CD4-positive, alpha-beta T cell (primary cell): ENCODE results near the gene BLM. TPM values are rescaled to one million over a fixed set of nuclear protein-coding genes. Genes with fewer than 3 reads are reported as not detected.
A peak's percentile ranks its signal among the peaks of the same experiment; 100 is the strongest.

ENCODE experiments used
- ATAC-seq: fragments of 200-7000 bp; cut with Tn5 transposase; one replicate; pipeline ENCODE4 v1.10.0; 2022; ENCODE audit warnings: mild to moderate bottlenecking; ENCODE audit not compliant: poor library complexity
- CTCF ChIA-PET: fragments of 350-600 bp; sonication (Branson Sonifier 250); formaldehyde crosslinking; loops from one replicate; lab custom pipeline; 2021; ENCODE audit warnings: antibody characterized with exemption, inconsistent platforms; lab: Charles Lee
- POLR2A ChIA-PET: fragments of 350-600 bp; sonication (Branson Sonifier 250); formaldehyde crosslinking; loops from one replicate; lab custom pipeline; 2021; ENCODE audit warnings: antibody characterized with exemption, inconsistent platforms; lab: Charles Lee
- DNase-seq, 14 experiments: peaks; one replicate each; pipeline ENCODE4 v3.0.0-alpha.2; 2013 to 2020; ENCODE audit warnings: mixed read lengths in 2 of 14
- H3K27ac ChIP-seq, 2 donors: one replicate each; pipeline versions ENCODE4 v1.5.1 to v1.7.0; 2013; ENCODE audit warnings: low read length in 2 of 2, low read depth in 1 of 2, mild to moderate bottlenecking in 1 of 2
- H3K27me3 ChIP-seq, 2 experiments: 1 replicate in 1 of 2; 2 replicates in 1 of 2; pipeline versions ENCODE4 v1.6.1 to v1.7.0; 2013; ENCODE audit warnings: low read length in 2 of 2, control low read depth in 1 of 2, mild to moderate bottlenecking in 1 of 2, moderate library complexity in 1 of 2; ENCODE audit not compliant: insufficient read depth in 2 of 2, control insufficient read depth in 1 of 2
- H3K36me3 ChIP-seq: one replicate; pipeline ENCODE4 v1.6.1; 2013; ENCODE audit warnings: low read length, control low read depth; ENCODE audit not compliant: insufficient read depth
- H3K4me1 ChIP-seq: one replicate; pipeline ENCODE4 v1.6.1; 2013; ENCODE audit warnings: low read length, control low read depth; ENCODE audit not compliant: insufficient read depth
- H3K4me3 ChIP-seq: one replicate; pipeline ENCODE4 v1.5.1; 2013; ENCODE audit warnings: mild to moderate bottlenecking, low read length, moderate library complexity
- H3K9me3 ChIP-seq, 2 experiments: 1 replicate in 1 of 2; 2 replicates in 1 of 2; pipeline versions ENCODE4 v1.6.1 to v1.7.0; 2013; ENCODE audit warnings: low read length in 2 of 2, mild to moderate bottlenecking in 2 of 2, control low read depth in 1 of 2, moderate library complexity in 1 of 2; ENCODE audit not compliant: control insufficient read depth in 1 of 2, insufficient read depth in 1 of 2
- H3K27ac Mint-ChIP-seq: one replicate; pipeline ENCODE4 v1.8.0; 2020; ENCODE audit warnings: mixed read lengths
- H3K27me3 Mint-ChIP-seq: one replicate; pipeline ENCODE4 v1.8.0; 2021; ENCODE audit warnings: mixed read lengths
- H3K36me3 Mint-ChIP-seq: one replicate; pipeline ENCODE4 v1.8.0; 2021; ENCODE audit warnings: low read depth, mixed read lengths
- H3K4me1 Mint-ChIP-seq: one replicate; pipeline ENCODE4 v1.8.0; 2021; ENCODE audit warnings: low read depth, mixed read lengths
- H3K4me3 Mint-ChIP-seq: one replicate; pipeline ENCODE4 v1.8.0; 2020; ENCODE audit warnings: mild to moderate bottlenecking, mixed read lengths
- H3K9me3 Mint-ChIP-seq: one replicate; pipeline ENCODE4 v1.8.0; 2020; ENCODE audit warnings: mixed read lengths
- CTCF ChIP-seq: fragments of 200-600 bp; IDR thresholded peaks from one replicate; pipeline ENCODE4 v1.8.0; 2022; ENCODE audit warnings: antibody characterized with exemption, mild to moderate bottlenecking
- intact Hi-C, 2 experiments: fragments of 100-400 bp; cut with DNase I in 1 of 2; cut with micrococcal nuclease in 1 of 2; formaldehyde crosslinking; loops; one replicate each; pipeline versions ENCODE4 v1.15.1 to v1.9.0; 2023 to 2025; cut with DNase I, micrococcal nuclease
- total RNA-seq, 174 experiments: library from RNA in 2 of 174; stranded (reverse) in 2 of 174; gene quantifications; one replicate each; pipeline ENCODE4 v1.2.3 and lab custom pipeline; 2021 to 2026

The BLM gene
- total RNA-seq, 2 experiments from 2014 or later: 1.6 to 1.8 TPM

DNA sequence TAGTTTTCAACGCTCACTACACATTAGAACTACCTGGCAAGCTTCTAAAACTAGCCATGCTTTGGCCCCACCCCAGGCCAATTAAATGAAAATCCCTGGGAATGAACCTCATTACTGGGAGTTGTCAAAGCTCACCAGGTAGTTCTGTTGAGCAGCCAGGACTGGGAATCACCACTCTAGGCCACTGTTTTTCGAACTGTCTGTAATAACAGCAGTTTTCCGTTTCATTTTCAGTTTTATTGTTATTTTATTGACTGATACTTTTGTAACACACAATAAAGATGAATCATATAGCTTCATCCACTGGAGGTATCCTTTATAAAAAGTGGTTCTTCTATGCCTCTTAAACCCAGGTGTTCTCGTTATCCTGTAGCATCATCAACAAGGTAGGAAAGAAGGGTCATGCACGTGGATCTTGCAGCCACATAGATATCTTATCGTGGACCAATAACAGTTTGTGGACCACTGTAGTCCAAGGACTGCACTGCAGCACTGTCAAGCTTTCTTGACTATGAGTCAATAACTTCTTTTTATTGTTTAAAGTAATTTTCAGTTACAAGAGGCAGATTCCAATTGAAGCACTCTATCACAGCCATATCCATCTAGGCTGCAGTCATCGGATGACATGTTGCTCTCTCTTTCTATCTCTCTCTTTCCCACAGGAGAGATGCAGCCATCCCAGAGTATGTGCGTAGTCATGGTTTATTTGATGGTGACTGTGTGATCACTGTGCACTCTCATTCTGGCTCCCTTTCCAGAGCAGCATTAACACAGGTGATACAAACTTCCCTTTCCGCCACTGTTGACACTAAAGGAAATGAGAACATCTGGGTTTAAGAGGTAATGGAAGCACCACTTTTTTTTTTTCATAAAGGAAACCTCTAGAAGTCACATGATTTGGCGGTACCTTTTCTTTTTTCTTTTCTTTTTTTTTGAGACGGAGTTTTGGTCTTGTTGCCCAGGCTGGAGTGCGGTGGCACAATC, 39.0 kb upstream of the BLM start:
- no peak for TF ChIP-seq CTCF
- Mint-ChIP-seq H3K36me3 (no peaks in the 10 kb centered on the region), H3K27ac (peak overlapping the region; percentile 21), H3K4me1 (peaks cover 25% of the 10 kb centered on the region), H3K4me3 (peak overlapping the region; percentile 58), H3K9me3 (no peaks in the 10 kb centered on the region), H3K27me3 (no peaks in the 10 kb centered on the region)
- no peak overlapping the region for H3K27ac ChIP-seq
- no peaks in the 10 kb centered on the region for H3K27me3 ChIP-seq
- ChIA-PET CTCF (no interaction called here), POLR2A (interaction anchor here (0.7 to 1.9 kb wide), 4 partner anchors 8 to 225 kb away, joined by 4 to 9 read pairs (median 6); partner anchors contain the start of genes BLM and MAN2A2)
- H3K4me1 ChIP-seq: peaks cover 19% of the 10 kb centered on the region
- ATAC-seq (peak; percentile 96), DNase-seq (peak in 4 of 14 experiments; percentile 33 to 75 (median 62))
- no peaks in the 10 kb centered on the region for H3K36me3 ChIP-seq
- no peak overlapping the region for H3K4me3 ChIP-seq
- no peaks in the 10 kb centered on the region for H3K9me3 ChIP-seq
- intact Hi-C loops: loop anchor here in 1 of 2 experiments (2.0 to 5.0 kb wide), 2 partner anchors 13 to 301 kb away; no protein-coding TSS in a partner anchor

- Mint-ChIP-seq H3K4me1 (peaks cover 30% of the 10 kb centered on the region), H3K9me3 (no peaks in the 10 kb centered on the region), H3K4me3 (no peak overlapping the region), H3K27ac (no peak overlapping the region), H3K36me3 (no peaks in the 10 kb centered on the region), H3K27me3 (no peaks in the 10 kb centered on the region)
- Histone ChIP-seq H3K4me3 (no peak overlapping the region), H3K36me3 (no peaks in the 10 kb centered on the region), H3K27ac (no peak overlapping the region), H3K27me3 (no peaks in the 10 kb centered on the region), H3K9me3 (no peaks in the 10 kb centered on the region), H3K4me1 (peaks cover 19% of the 10 kb centered on the region)
- TF ChIP-seq CTCF: no peak
- ChIA-PET CTCF (no interaction called here), POLR2A (no interaction called here)
- intact Hi-C loops: loop anchor here in 1 of 2 experiments (2.0 to 5.0 kb wide), 2 partner anchors 15 to 303 kb away; no protein-coding TSS in a partner anchor
- ATAC-seq: no peak
- DNase-seq: no peak
These were observed 37.2 kb upstream of the BLM start for GRCh38 chr15:90679959-90680358.

GRCh38 chr15:90680371-90680935, 36.7 kb upstream of the BLM start:
- no peak for TF ChIP-seq CTCF
- Histone ChIP-seq H3K4me1 (peaks cover 22% of the 10 kb centered on the region), H3K27me3 (no peaks in the 10 kb centered on the region), H3K36me3 (no peaks in the 10 kb centered on the region), H3K9me3 (no peaks in the 10 kb centered on the region), H3K27ac (no peak overlapping the region), H3K4me3 (no peak overlapping the region)
- Mint-ChIP-seq H3K4me1 (peaks cover 33% of the 10 kb centered on the region), H3K9me3 (no peaks in the 10 kb centered on the region), H3K4me3 (no peak overlapping the region), H3K27me3 (no peaks in the 10 kb centered on the region), H3K27ac (no peak overlapping the region), H3K36me3 (no peaks in the 10 kb centered on the region)
- ChIA-PET POLR2A (no interaction called here), CTCF (no interaction called here)
- DNase-seq (no peak), ATAC-seq (no peak)
- intact Hi-C loops: no loop called here
